SK-N-MC (cell line): Measurements from ENCODE around the gene NOTCH4.

Experiments used
- DNase-seq: peaks from one replicate; pipeline ENCODE4 v3.0.0-alpha.2; 2011; ENCODE audit warnings: low read depth, low spot score
- H3K27ac ChIP-seq: fragments of 200-600 bp; sonication (generic); 2 replicates; pipeline ENCODE4 v1.5.1; 2016; ENCODE audit warnings: mixed run types
- H3K36me3 ChIP-seq: fragments of 200-600 bp; sonication (generic); 2 replicates; pipeline ENCODE4 v1.6.1; 2017; ENCODE audit warnings: antibody characterized with exemption, low read length, mixed read lengths; ENCODE audit not compliant: insufficient read depth
- H3K4me3 ChIP-seq: fragments of 200-600 bp; sonication (generic); 2 replicates; pipeline ENCODE4 v1.5.1; 2016
- H3K9ac ChIP-seq: fragments of 200-600 bp; sonication (generic); 2 replicates; pipeline ENCODE4 v1.8.0; 2017; ENCODE audit warnings: mixed run types, mixed read lengths; ENCODE audit not compliant: insufficient read length
- H3K9me3 ChIP-seq: fragments of 200-600 bp; sonication (generic); 2 replicates; pipeline ENCODE4 v1.6.1; 2017; ENCODE audit warnings: low read depth, mild to moderate bottlenecking, antibody characterized with exemption, low read length, moderate library complexity, mixed read lengths
- EZH2 ChIP-seq: fragments of 200-600 bp; sonication (generic); IDR thresholded peaks from one replicate; pipeline ENCODE4 v1.6.1; 2017; ENCODE audit warnings: antibody characterized with exemption
- FOXP2 ChIP-seq: optimal IDR thresholded peaks from 2 replicates; pipeline ENCODE3; 2011; ENCODE audit warnings: mild to moderate bottlenecking, moderate library complexity; ENCODE audit not compliant: insufficient read depth; ENCODE audit errors: extremely low read length, control extremely low read depth
- POLR2AphosphoS5 ChIP-seq: IDR thresholded peaks from 2 replicates; pipeline ENCODE4 v1.6.1; 2012; ENCODE audit warnings: mild to moderate bottlenecking, low read depth, low read length, borderline replicate concordance

NOTCH4 gene

DNA sequence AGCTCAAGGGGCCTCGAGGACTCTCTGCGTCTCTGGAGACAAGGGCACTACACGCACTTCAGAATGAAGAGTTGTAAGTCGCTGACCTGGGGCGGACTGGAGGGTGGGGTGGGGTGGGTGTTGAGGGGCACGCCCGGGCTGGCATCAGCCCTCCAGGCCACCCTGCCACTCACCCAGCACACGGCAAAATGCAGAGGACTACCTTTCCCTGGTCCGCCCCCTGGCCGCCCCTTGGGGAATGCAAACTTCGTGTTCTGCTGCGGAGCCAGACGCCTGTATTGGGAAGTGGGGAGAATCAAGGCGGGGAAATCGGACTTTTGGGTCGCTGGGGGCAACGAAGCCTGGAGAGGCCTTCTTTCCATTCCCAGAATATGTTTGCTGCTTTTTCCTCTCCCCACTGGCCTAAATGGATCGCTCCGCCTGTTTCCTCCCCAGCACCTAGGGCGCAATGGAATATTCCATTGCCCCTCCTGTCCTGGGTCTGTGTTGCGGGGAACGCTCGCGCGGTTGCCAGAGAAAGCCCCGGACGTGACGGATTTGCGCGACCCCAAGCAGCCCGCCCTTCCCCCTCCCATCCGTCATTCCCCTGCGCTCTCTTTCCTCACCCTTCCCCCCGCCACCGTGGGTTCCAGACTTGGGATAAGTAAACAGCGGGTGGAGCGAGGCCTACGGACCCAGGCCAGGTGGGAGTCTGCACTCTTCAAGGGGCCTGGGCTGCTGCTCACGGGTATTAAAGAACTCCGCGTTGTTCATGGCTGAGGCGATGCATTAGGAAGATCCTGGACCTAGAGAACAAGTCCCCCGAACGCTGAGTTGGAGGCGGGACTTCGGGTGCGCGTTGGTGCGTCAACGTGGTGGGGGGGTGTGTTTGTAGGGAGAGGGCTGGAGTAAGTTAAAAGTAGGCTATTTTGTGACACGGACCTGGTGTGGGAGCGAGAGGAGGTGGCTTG is 70.0 kb downstream of the NOTCH4 start, which contains the start of gene PPT2:
PPT2 (plus strand) TSS at position 578 of the 950 bp plus-strand sequence. CDS start 454 bp downstream, outside the sequence.
- peak within 1 kb of the TSS; percentile 85 for H3K27ac ChIP-seq
- no peaks in the 10 kb centered on the region for H3K9me3 ChIP-seq
- H3K36me3 ChIP-seq, result peaks cover 32% of the 10 kb centered on the region
- peak; percentile 82 for TF ChIP-seq FOXP2
- TF ChIP-seq POLR2AphosphoS5, result peak; percentile 21
- TF ChIP-seq EZH2, result no peak
- peak within 1 kb of the TSS; percentile 90 for H3K9ac ChIP-seq
- no peak for DNase-seq
- peak within 1 kb of the TSS; percentile 94 for H3K4me3 ChIP-seq

DNA sequence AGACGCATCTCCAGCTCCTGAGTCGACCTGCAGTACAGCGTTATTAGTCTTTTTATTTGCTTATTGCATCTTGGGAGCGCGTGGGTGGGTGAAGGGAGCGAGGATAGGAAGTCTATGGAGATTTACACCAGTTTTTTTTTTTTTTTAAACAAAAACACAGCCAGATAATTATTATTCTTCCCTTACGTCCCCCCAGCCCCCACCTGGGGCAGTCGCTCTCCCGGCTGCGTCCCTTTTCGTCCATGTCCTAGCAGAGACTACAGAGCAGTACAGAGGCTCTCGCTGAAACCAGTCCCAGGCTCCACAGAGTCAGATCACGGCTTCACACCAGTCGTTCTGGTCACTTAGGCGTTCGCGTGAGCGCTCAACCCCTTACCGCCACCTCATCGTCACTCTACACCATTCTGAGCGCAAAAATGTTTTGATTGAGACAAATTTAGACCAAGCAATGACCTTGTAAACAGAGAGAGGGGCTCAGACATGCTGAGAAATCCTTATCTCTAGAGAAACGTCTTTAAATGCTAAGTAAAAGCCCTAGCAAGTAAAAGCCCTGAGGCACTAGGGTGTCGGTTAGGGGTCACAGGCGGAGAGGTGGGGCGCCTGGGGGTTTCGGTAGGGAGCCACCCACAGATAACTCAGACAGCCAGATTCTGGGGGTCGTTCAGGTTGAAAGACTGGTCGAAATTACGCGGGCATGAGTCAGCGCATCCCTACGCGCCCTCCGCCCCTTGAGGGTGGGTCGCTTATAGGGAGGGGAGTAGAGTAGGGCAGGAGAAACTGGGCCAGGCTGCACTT is 70.9 kb downstream of the NOTCH4 start:
- Histone ChIP-seq H3K9ac (peak overlapping the region; percentile 90), H3K27ac (peak overlapping the region; percentile 85)
- no peak for DNase-seq

DNA sequence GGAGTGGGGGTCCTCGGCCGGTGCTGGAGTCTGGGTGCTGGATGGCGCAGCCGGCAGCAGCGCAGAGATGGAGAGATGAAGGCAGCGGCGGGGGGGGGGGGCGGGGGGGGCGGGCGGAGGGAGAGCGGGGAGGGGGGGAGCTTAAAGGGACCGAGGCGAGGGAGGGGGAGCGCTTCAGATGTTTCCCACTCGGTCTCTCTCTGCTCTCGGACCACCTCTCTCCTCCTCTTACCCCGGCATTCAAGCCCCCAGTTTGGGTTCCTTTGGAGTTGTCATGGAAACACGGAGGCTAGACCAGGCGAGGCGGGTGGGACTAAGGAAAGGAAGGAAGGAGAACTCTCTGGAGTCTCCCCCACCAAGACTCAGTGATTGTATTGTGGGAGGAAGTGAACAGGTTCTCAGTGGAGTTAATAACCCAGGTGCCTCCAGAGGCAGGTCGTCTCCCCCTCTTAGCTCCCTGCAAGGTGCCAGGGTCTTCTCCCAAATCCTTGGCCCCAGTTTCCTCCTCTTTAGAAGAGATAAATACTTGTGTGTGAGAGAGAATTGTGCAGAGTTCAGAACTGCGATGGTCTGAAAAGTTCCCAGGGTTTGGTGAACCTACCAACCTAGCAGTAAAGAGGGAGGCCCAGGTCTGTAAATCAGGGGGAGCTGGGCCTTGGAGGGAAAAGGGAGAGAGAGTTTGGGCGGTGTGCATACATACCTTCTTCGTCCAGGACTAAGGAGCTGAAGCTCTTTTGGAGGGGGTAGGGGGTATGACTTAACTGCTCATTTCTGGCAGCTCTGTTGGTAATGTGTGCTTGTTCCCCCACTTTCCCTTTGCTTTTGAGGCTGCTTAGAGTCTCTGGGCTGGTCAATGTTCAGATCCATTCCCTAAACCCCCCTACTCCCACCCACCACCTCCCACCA is 71.8 kb downstream of the NOTCH4 start, which contains the start of gene PRRT1:
PRRT1 (minus strand) TSS at position 77 of the 906 bp plus-strand sequence. CDS start 112 bp downstream, outside the sequence.
- no peak for DNase-seq
- peak within 1 kb of the TSS; percentile 85 for H3K27ac ChIP-seq
- H3K9me3 ChIP-seq, result no peaks in the 10 kb centered on the region
- peak within 1 kb of the TSS; percentile 94 for H3K4me3 ChIP-seq
- peak within 1 kb of the TSS; percentile 90 for H3K9ac ChIP-seq
- 0 out of 2 replicates have a peak, but pooled peaks have one; percentile 33 for TF ChIP-seq POLR2AphosphoS5
- TF ChIP-seq FOXP2, result no peak
- peaks cover 15% of the 10 kb centered on the region for H3K36me3 ChIP-seq

More for the DNA sequence above, 70.9 kb downstream of the NOTCH4 start:
- Histone ChIP-seq H3K9me3 (no peaks in the 10 kb centered on the region), H3K4me3 (peak overlapping the region; percentile 94), H3K36me3 (peaks cover 23% of the 10 kb centered on the region)
- TF ChIP-seq POLR2AphosphoS5, result no peak
- TF ChIP-seq FOXP2, result no peak
- no peak for TF ChIP-seq EZH2

DNA sequence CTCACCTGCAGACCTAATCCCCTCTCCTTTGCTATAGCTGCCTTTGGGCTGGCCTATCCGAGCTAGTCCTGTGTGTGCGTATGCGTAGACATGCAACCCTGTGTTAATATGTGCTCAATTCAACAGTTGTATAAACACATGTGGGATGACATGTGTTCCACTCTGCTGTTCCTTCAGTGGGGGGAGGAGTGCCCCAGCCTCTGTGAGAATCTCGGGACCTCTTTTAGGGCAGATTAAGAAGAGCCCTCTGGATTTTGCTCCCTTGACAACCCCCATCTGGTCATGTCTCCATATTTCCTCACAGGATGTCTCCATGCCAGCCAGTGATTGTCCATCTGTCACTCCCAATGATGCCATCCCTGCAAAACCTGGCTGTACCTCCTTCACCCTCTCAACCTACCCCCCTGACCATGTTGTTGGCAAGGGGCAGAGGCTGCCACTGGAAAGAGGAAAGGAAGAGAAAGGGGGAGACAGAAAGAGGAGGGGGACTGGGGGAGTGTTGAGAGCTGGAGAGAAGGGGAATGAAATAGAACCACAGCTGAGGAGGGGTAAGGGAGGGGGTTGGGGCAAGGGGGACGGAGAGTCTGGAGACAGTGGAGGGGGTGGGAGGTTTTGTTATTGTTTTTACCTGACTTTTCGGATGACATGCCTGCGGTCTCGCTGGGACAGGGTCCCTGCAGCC is 72.5 kb downstream of the NOTCH4 start:
- no peak overlapping the region for H3K27ac ChIP-seq
- no peak overlapping the region for H3K9ac ChIP-seq
- H3K9me3 ChIP-seq, result no peaks in the 10 kb centered on the region
- TF ChIP-seq POLR2AphosphoS5 (no peak), EZH2 (no peak), FOXP2 (no peak)
- no peak for DNase-seq
- H3K36me3 ChIP-seq, result peaks cover 7% of the 10 kb centered on the region; the same call in 1 of the 2 replicates
- H3K4me3 ChIP-seq, result no peak overlapping the region

DNA sequence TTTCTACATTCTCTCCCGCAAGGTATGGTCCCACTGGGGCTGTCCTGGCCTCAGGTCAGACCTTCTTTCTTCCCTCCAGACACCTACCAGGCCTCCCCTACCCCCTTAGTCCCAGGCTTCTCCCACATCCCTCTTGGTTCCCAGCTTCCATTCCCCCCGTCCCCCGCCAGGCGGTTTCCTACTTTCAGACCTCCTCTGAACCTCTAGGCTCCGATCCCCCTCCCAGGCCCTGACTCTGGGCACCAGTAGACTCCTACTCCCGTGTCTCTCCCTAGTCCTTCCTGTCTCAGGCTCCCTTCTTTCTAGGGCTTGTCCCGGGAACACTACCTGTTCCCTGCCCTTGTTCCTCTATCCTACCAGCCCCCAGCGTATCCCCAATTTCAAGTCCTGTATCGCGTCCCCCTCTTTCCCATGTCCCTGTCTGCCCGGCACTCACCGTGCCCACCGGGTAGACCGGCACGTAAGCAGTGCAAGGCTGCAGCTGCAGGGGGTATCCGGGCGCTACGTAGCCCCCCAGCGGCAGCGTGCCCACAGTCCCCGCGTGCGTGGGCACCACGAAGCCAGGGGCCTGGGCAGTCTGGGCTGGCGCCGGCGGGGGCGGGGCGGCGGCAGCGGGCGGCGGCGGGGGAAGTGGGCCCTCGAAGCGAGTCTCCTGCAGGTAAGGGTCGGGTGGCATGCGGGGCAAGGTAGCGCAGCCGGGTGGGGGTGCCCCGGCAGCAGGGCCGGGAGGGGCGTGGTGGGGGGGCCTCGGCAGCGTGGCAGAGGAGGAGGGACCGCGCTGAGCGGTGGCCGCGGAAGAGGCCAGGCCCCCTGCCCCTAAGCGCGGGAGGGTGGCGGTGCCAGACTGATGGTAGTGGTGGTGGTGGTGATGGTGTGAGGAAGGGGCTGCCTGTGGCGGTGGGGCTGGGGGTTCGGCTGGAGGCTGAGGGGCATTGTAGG is 73.7 kb downstream of the NOTCH4 start:
- TF ChIP-seq EZH2, result no peak
- TF ChIP-seq POLR2AphosphoS5, result no peak
- no peak for TF ChIP-seq FOXP2
- no peak overlapping the region for H3K4me3 ChIP-seq

DNA sequence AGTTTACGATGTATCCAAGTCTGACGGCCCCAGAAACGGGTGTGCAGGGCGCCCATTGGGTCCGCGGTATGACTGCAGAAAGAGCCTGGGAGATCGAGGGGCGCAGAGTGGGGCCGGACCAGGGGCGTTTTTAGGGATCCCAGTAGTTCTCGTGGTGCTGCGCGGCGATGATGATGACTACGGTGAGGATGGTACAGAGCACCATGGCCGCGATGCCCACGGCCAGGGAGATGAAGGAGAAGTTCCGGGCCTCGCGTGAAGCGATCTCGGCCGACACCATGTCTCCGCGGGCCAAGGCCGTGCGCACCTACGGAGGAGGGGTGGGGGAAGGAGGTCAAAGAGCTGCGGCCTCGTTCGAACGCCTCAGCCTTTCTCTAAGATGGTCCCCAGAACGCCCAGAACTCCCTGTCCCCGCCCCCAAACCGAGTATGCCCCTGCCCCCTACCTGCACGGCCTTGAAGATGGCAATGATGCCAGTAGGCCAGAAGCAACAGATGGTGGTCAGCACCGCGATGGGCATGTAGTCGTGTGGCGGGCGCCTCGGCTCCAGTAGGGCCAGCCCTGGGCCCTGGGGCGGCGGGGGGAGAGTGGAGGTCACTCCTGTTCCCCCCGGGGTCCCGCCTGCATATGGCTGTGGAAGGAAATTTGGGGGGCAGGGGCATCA is 74.6 kb downstream of the NOTCH4 start:
- no peak overlapping the region for H3K27ac ChIP-seq
- TF ChIP-seq FOXP2, result no peak
- no peak for TF ChIP-seq EZH2
- no peak for TF ChIP-seq POLR2AphosphoS5
- H3K9me3 ChIP-seq, result no peaks in the 10 kb centered on the region
- H3K36me3 ChIP-seq, result no peaks in the 10 kb centered on the region
- no peak for DNase-seq
- no peak overlapping the region for H3K9ac ChIP-seq
- no peak overlapping the region for H3K4me3 ChIP-seq

More for the DNA sequence above, 73.7 kb downstream of the NOTCH4 start:
- no peak overlapping the region for H3K9ac ChIP-seq
- no peaks in the 10 kb centered on the region for H3K9me3 ChIP-seq
- H3K36me3 ChIP-seq, result no peaks in the 10 kb centered on the region
- H3K27ac ChIP-seq, result no peak overlapping the region
- no peak for DNase-seq
